HCT116 (cell line): ENCODE data around the gene TPRKB. TPM values are rescaled to one million over a fixed set of nuclear protein-coding genes. Genes with fewer than 3 reads are reported as not detected.
"Not testable (repeated sequence)": the region's sequence is repeated elsewhere in the genome, so short reads cannot be mapped to it uniquely, and the experiment has no call there.

Source experiments
- ATAC-seq: fragments of 200-7000 bp; cut with Tn5 transposase; 2 replicates; pipeline ENCODE4 v1.9.1; 2020; ENCODE audit warnings: mild to moderate bottlenecking, moderate library complexity
- BruUV-seq: library from RNA; stranded (reverse); fragments of 400-500 nt; replicated peaks from 2 replicates; lab custom pipeline; 2021; lab: Mats Ljungman, UMichigan
- CTCF ChIA-PET: fragments of 300-600 bp; sonication (Branson Sonifier 250); formaldehyde crosslinking; loops from one replicate; lab custom pipeline; 2021; ENCODE audit warnings: antibody characterized with exemption; lab: Charles Lee
- POLR2A ChIA-PET: fragments of 300-600, 350-600 bp; sonication (Branson Sonifier 250); formaldehyde crosslinking; loops from one replicate; lab custom pipeline; 2021; ENCODE audit warnings: antibody characterized with exemption; lab: Charles Lee
- RAD21 ChIA-PET, 2 experiments: fragments of 300-600 bp; sonication (Branson Sonifier 250); formaldehyde crosslinking; loops; one replicate each; lab custom pipeline; 2023; ENCODE audit warnings: low total read pairs in 2 of 2; ENCODE audit not compliant: uncharacterized antibody in 2 of 2, unreplicated experiment in 2 of 2, low non-redundant PET in 1 of 2; lab: Charles Lee
- DNase-seq: peaks from one replicate; pipeline ENCODE4 v3.0.0-alpha.2; 2010; ENCODE audit warnings: low read depth, low spot score
- H2AFZ ChIP-seq: fragments of 200-600 bp; shearing (Covaris generic), sonication (generic); 2 replicates; pipeline ENCODE4 v1.6.1; 2017; ENCODE audit warnings: low read depth, mixed run types, mixed read lengths, antibody characterized with exemption, low read length; ENCODE audit not compliant: poor library complexity, severe bottlenecking
- H3K27ac ChIP-seq: 2 replicates; pipeline ENCODE4 v1.5.1; 2012; ENCODE audit warnings: low read depth, low read length
- H3K27me3 ChIP-seq: fragments of 200-600 bp; sonication (generic); 2 replicates; pipeline ENCODE4 v1.6.1; 2016; ENCODE audit warnings: mixed run types, low read length, mixed read lengths; ENCODE audit not compliant: insufficient read depth
- H3K36me3 ChIP-seq, 2 experiments: fragments of 200-500 bp in 1 of 2; fragments of 200-600 bp in 1 of 2; sonication (Bioruptor generic) in 1 of 2; sonication (generic) in 1 of 2; 2 replicates each; pipeline versions ENCODE4 v1.5.1 to v1.6.1; 2014 to 2016; ENCODE audit warnings: low read length in 2 of 2, inconsistent platforms in 1 of 2, mixed read lengths in 1 of 2, mixed run types in 1 of 2; ENCODE audit not compliant: insufficient read depth in 2 of 2, control insufficient read depth in 1 of 2
- H3K4me1 ChIP-seq, 2 experiments: fragments of 200-600 bp in 1 of 2; sonication (generic) in 1 of 2; 2 replicates each; pipeline versions ENCODE4 v1.5.1 to v1.6.1; 2012 to 2017; ENCODE audit warnings: low read length in 2 of 2, inconsistent platforms in 1 of 2, mild to moderate bottlenecking in 1 of 2, mixed read lengths in 1 of 2, mixed run types in 1 of 2, moderate library complexity in 1 of 2; ENCODE audit not compliant: insufficient read depth in 2 of 2, control insufficient read depth in 1 of 2
- H3K4me2 ChIP-seq: fragments of 200-600 bp; sonication (generic); 2 replicates; pipeline ENCODE4 v1.6.1; 2017; ENCODE audit warnings: mixed run types, low read length, mixed read lengths
- H3K4me3 ChIP-seq, 2 experiments: fragments of 200-600 bp in 1 of 2; sonication (generic) in 1 of 2; replicated peaks in 1 of 2; 2 replicates each; pipeline ENCODE4 v1.5.1; 2011 to 2016; ENCODE audit warnings: low read length in 2 of 2, control low read depth in 1 of 2, low read depth in 1 of 2, mild to moderate bottlenecking in 1 of 2, mixed read lengths in 1 of 2, mixed run types in 1 of 2
- H3K79me2 ChIP-seq: fragments of 200-600 bp; sonication (generic); 2 replicates; pipeline ENCODE4 v1.6.1; 2017; ENCODE audit warnings: mild to moderate bottlenecking, mixed run types, low read length, moderate library complexity, mixed read lengths; ENCODE audit not compliant: insufficient read depth
- H3K9ac ChIP-seq: fragments of 200-600 bp; sonication (generic); 2 replicates; pipeline ENCODE4 v1.6.1; 2016; ENCODE audit warnings: low read length, mixed read lengths
- H3K9me2 ChIP-seq: fragments of 200-600 bp; sonication (generic), shearing (Covaris generic); 2 replicates; pipeline ENCODE4 v1.6.1; 2017; ENCODE audit warnings: mixed run types, mild to moderate bottlenecking, moderate library complexity; ENCODE audit not compliant: insufficient read depth
- H3K9me3 ChIP-seq, 2 experiments: fragments of 200-500 bp in 1 of 2; fragments of 200-600 bp in 1 of 2; sonication (Bioruptor generic) in 1 of 2; sonication (generic) in 1 of 2; 2 replicates each; pipeline ENCODE4 v1.6.1; 2014 to 2017; ENCODE audit warnings: low read length in 2 of 2, mixed read lengths in 2 of 2, inconsistent platforms in 1 of 2, low read depth in 1 of 2, mild to moderate bottlenecking in 1 of 2, mixed run types in 1 of 2, moderate library complexity in 1 of 2; ENCODE audit not compliant: control insufficient read depth in 1 of 2, insufficient read depth in 1 of 2
- H4K20me1 ChIP-seq: fragments of 200-600 bp; sonication (generic), shearing (Covaris generic); 2 replicates; pipeline ENCODE4 v1.6.1; 2017; ENCODE audit warnings: mixed run types, mild to moderate bottlenecking, moderate library complexity; ENCODE audit not compliant: insufficient read depth
- CEBPB ChIP-seq: IDR thresholded peaks from 2 replicates; pipeline ENCODE4 v1.6.1; 2012; ENCODE audit warnings: low read depth
- FOSL1 ChIP-seq: IDR thresholded peaks from 2 replicates; pipeline ENCODE4 v1.6.1; 2012; ENCODE audit warnings: low read depth
- JUND ChIP-seq: IDR thresholded peaks from 2 replicates; pipeline ENCODE4 v1.6.1; 2012
- POLR2AphosphoS5 ChIP-seq: IDR thresholded peaks from 2 replicates; pipeline ENCODE4 v1.6.1; 2011; ENCODE audit warnings: mild to moderate bottlenecking, low read depth, low read length, moderate library complexity
- RAD21 ChIP-seq: IDR thresholded peaks from 2 replicates; pipeline ENCODE4 v1.6.1; 2012; ENCODE audit warnings: low read depth, mild to moderate bottlenecking
- REST ChIP-seq: IDR thresholded peaks from 2 replicates; pipeline ENCODE4 v1.6.1; 2012; ENCODE audit warnings: low read depth
- TCF7L2 ChIP-seq: IDR thresholded peaks from 2 replicates; pipeline ENCODE4 v1.7.0; 2011; ENCODE audit warnings: borderline replicate concordance, inconsistent platforms; ENCODE audit not compliant: insufficient read depth, insufficient read length; ENCODE audit errors: extremely low read depth
- intact Hi-C: fragments of 100-400 bp; cut with micrococcal nuclease; formaldehyde crosslinking; loops from 2 replicates; pipeline ENCODE4 v1.10.0; 2022
- total RNA-seq: library from RNA; stranded (reverse); gene quantifications from one replicate; pipeline ENCODE4 v1.2.1, GENCODE V29; 2021; ENCODE audit not compliant: unreplicated experiment
- TF ChIP-seq, protein P1 (sequence below): IDR thresholded peaks from 2 replicates; pipeline ENCODE4 v1.6.1; 2012

TPRKB gene
- total RNA-seq, 1 experiment from 2014 or later = 42.5 TPM

GRCh38 chr2:73783402-73783801 is 46.3 kb upstream of the TPRKB start:
- Histone ChIP-seq H3K27ac (peak overlapping the region; percentile 75), H3K4me2 (peak overlapping the region; percentile 80), H3K9ac (peak overlapping the region; percentile 60), H3K79me2 (peaks cover 14% of the 10 kb centered on the region), H3K4me1 (peaks cover 12 to 31% of the 10 kb centered on the region in 2 experiments), H2AFZ (peak overlapping the region; percentile 77), H3K4me3 (peak overlapping the region; percentile 33 to 48)
- TF ChIP-seq POLR2AphosphoS5 (0 out of 2 replicates have a peak, but pooled peaks have one; percentile 16), JUND (peak; percentile 33), FOSL1 (peak; percentile 57)
- CTCF ChIA-PET, H3K9me2 ChIP-seq, RAD21 ChIA-PET, H3K36me3 ChIP-seq, H3K27me3 ChIP-seq, POLR2A ChIA-PET, intact Hi-C loops, H4K20me1 ChIP-seq, H3K9me3 ChIP-seq, BruUV-seq: not testable (repeated sequence)
- DNase-seq (peak; percentile 35), ATAC-seq (peak; percentile 52)

- POLR2A ChIA-PET = no interaction called here
These were observed 43.1 kb upstream of the TPRKB start for GRCh38 chr2:73780237-73780582.

More at GRCh38 chr2:73780237-73780582, 43.1 kb upstream of the TPRKB start:
- no peaks in the 10 kb centered on the region for H3K9me2 ChIP-seq
- peak overlapping the region; percentile 85 to 97 for H3K4me3 ChIP-seq
- peaks cover 36% of the 10 kb centered on the region for H3K79me2 ChIP-seq
- no peaks in the 10 kb centered on the region for H4K20me1 ChIP-seq
- H2AFZ ChIP-seq = peak overlapping the region; percentile 96
- no peak for DNase-seq
- H3K36me3 ChIP-seq = peaks cover 9 to 14% of the 10 kb centered on the region in 2 experiments; a peak in 3 of 4 replicates
- ATAC-seq = no peak; the same call in 1 of the 2 replicates
- no TSS peak for BruUV-seq
- CTCF ChIA-PET = no interaction called here
- no peak for TF ChIP-seq REST
- TF ChIP-seq, protein P1, sequence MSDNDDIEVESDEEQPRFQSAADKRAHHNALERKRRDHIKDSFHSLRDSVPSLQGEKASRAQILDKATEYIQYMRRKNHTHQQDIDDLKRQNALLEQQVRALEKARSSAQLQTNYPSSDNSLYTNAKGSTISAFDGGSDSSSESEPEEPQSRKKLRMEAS = no peak
- no peak for TF ChIP-seq TCF7L2
- no peak for TF ChIP-seq RAD21
- TF ChIP-seq CEBPB = no peak
- H3K27ac ChIP-seq = no peak overlapping the region
- H3K27me3 ChIP-seq = no peaks in the 10 kb centered on the region
- peak overlapping the region; percentile 93; the same call in 1 of the 2 replicates for H3K9ac ChIP-seq
- RAD21 ChIA-PET = no interaction called here
- peak overlapping the region; percentile 88 for H3K4me2 ChIP-seq
- H3K4me1 ChIP-seq = peaks cover 12 to 37% of the 10 kb centered on the region in 2 experiments
- intact Hi-C loops = no loop called here
- no peaks in the 10 kb centered on the region for H3K9me3 ChIP-seq
